ENCODE results near the gene EHHADH.
"Not testable (repeated sequence)": the region's sequence is repeated elsewhere in the genome, so short reads cannot be mapped to it uniquely, and the experiment has no call there.

Gene EHHADH

GRCh38 chr3:185250247-185250646, 3.6 kb downstream of the EHHADH start:
- H3K4me3 ChIP-seq (replicated peaks; ENCODE audit: low read depth, low read length): no peak overlapping the region
- no peak for TF ChIP-seq CTCF (IDR thresholded peaks at IDR 0.05; ENCODE audit: insufficient read depth, low read length, poor library complexity, severe bottlenecking)
- no peak for DNase-seq (ENCODE audit: extremely low read depth, insufficient read length)
- H3K27me3 ChIP-seq (replicated peaks; ENCODE audit: control insufficient read depth, insufficient read depth, low read length): no peaks in the 10 kb centered on the region
- no peaks in the 10 kb centered on the region for H3K36me3 ChIP-seq (ENCODE audit: control insufficient read depth, insufficient read depth, low read length)

- H3K4me3 ChIP-seq (replicated peaks; ENCODE audit: low read depth, low read length): no peak overlapping the region
- no peaks in the 10 kb centered on the region for H3K36me3 ChIP-seq (ENCODE audit: control insufficient read depth, insufficient read depth, low read length)
- no peak for TF ChIP-seq CTCF (IDR thresholded peaks at IDR 0.05; ENCODE audit: insufficient read depth, low read length, poor library complexity, severe bottlenecking)
- H3K27me3 ChIP-seq (replicated peaks; ENCODE audit: control insufficient read depth, insufficient read depth, low read length): no peaks in the 10 kb centered on the region
- no peak for DNase-seq (ENCODE audit: extremely low read depth, insufficient read length)
Observed at GRCh38 chr3:185242642-185243041, 11.2 kb downstream of the EHHADH start.

- Histone ChIP-seq H3K4me3 (replicated peaks; ENCODE audit: low read depth, low read length) (no peak overlapping the region), H3K27me3 (replicated peaks; ENCODE audit: control insufficient read depth, insufficient read depth, low read length) (no peaks in the 10 kb centered on the region), H3K36me3 (ENCODE audit: control insufficient read depth, insufficient read depth, low read length) (no peaks in the 10 kb centered on the region)
- no peak for TF ChIP-seq CTCF (IDR thresholded peaks at IDR 0.05; ENCODE audit: insufficient read depth, low read length, poor library complexity, severe bottlenecking)
- no peak for DNase-seq (ENCODE audit: extremely low read depth, insufficient read length)
Observed at GRCh38 chr3:185236969-185237368, 16.9 kb downstream of the EHHADH start.

- DNase-seq (ENCODE audit: extremely low read depth, insufficient read length): no peak
- Histone ChIP-seq H3K4me3 (replicated peaks; ENCODE audit: low read depth, low read length) (no peak overlapping the region), H3K27me3 (replicated peaks; ENCODE audit: control insufficient read depth, insufficient read depth, low read length) (no peaks in the 10 kb centered on the region), H3K36me3 (ENCODE audit: control insufficient read depth, insufficient read depth, low read length) (no peaks in the 10 kb centered on the region)
- TF ChIP-seq CTCF (IDR thresholded peaks at IDR 0.05; ENCODE audit: insufficient read depth, low read length, poor library complexity, severe bottlenecking): no peak
Observed at GRCh38 chr3:185233328-185233727, 20.5 kb downstream of the EHHADH start.

- not testable (repeated sequence) for H3K27me3 ChIP-seq (replicated peaks; ENCODE audit: control insufficient read depth, insufficient read depth, low read length); H3K4me3 ChIP-seq (replicated peaks; ENCODE audit: low read depth, low read length); H3K36me3 ChIP-seq (ENCODE audit: control insufficient read depth, insufficient read depth, low read length); DNase-seq (ENCODE audit: extremely low read depth, insufficient read length)
Observed at GRCh38 chr3:185226526-185226925, 27.3 kb downstream of the EHHADH start.

- H3K4me3 ChIP-seq (replicated peaks; ENCODE audit: low read depth, low read length): no peak overlapping the region
- no peaks in the 10 kb centered on the region for H3K27me3 ChIP-seq (replicated peaks; ENCODE audit: control insufficient read depth, insufficient read depth, low read length)
- no peaks in the 10 kb centered on the region for H3K36me3 ChIP-seq (ENCODE audit: control insufficient read depth, insufficient read depth, low read length)
- no peak for TF ChIP-seq CTCF (IDR thresholded peaks at IDR 0.05; ENCODE audit: insufficient read depth, low read length, poor library complexity, severe bottlenecking)
- no peak for DNase-seq (ENCODE audit: extremely low read depth, insufficient read length)
Observed at GRCh38 chr3:185225523-185225922, 28.3 kb downstream of the EHHADH start.

Data from GM06990 (cell line).